Activated CD8-positive, alpha-beta T cell treated with anti-CD3 and anti-CD28 coated beads for 36 hours (primary cell): ENCODE measurements around the gene TLE7. TPM values are rescaled to one million over a fixed set of nuclear protein-coding genes. Genes with fewer than 3 reads are reported as not detected.

Experiments
- ATAC-seq: fragments of 200-7000 bp; cut with Tn5 transposase; one replicate; pipeline ENCODE4 v1.10.0; 2021; ENCODE audit warnings: mild to moderate bottlenecking, moderate library complexity
- CTCF ChIA-PET: fragments of 350-600 bp; sonication (Branson Sonifier 250); formaldehyde crosslinking; loops from one replicate; lab custom pipeline; 2021; ENCODE audit warnings: antibody characterized with exemption; lab: Charles Lee
- POLR2A ChIA-PET: fragments of 350-600 bp; sonication (Branson Sonifier 250); formaldehyde crosslinking; loops from one replicate; lab custom pipeline; 2021; ENCODE audit warnings: antibody characterized with exemption; lab: Charles Lee
- DNase-seq: peaks from one replicate; pipeline ENCODE4 v3.0.0-alpha.2; 2020
- H3K27ac Mint-ChIP-seq: one replicate; pipeline ENCODE4 v1.8.0; 2021; ENCODE audit warnings: mild to moderate bottlenecking, mixed read lengths
- H3K27me3 Mint-ChIP-seq: one replicate; pipeline ENCODE4 v1.8.0; 2021; ENCODE audit warnings: mixed read lengths
- H3K36me3 Mint-ChIP-seq: one replicate; pipeline ENCODE4 v1.8.0; 2021; ENCODE audit warnings: low read depth, mixed read lengths
- H3K4me1 Mint-ChIP-seq: one replicate; pipeline ENCODE4 v1.8.0; 2021; ENCODE audit warnings: low read depth, mixed read lengths
- H3K4me3 Mint-ChIP-seq: one replicate; pipeline ENCODE4 v1.8.0; 2021; ENCODE audit warnings: mild to moderate bottlenecking, moderate library complexity, mixed read lengths
- H3K9me3 Mint-ChIP-seq: one replicate; pipeline ENCODE4 v1.8.0; 2021; ENCODE audit warnings: mixed read lengths
- intact Hi-C: fragments of 100-400 bp; cut with micrococcal nuclease; formaldehyde crosslinking; loops from one replicate; pipeline ENCODE4 v1.10.0; 2022
- total RNA-seq, 2 experiments: library from RNA; stranded (reverse); gene quantifications; one replicate each; pipeline ENCODE4 v1.2.3, GENCODE V29; 2021
- TF ChIP-seq, protein P1 (sequence below): fragments of 200-600 bp; IDR thresholded peaks from one replicate; pipeline ENCODE4 v1.8.0; 2022; ENCODE audit warnings: antibody characterized with exemption, mild to moderate bottlenecking

The TLE7 gene
- total RNA-seq, 2 experiments from 2014 or later = not detected

DNA sequence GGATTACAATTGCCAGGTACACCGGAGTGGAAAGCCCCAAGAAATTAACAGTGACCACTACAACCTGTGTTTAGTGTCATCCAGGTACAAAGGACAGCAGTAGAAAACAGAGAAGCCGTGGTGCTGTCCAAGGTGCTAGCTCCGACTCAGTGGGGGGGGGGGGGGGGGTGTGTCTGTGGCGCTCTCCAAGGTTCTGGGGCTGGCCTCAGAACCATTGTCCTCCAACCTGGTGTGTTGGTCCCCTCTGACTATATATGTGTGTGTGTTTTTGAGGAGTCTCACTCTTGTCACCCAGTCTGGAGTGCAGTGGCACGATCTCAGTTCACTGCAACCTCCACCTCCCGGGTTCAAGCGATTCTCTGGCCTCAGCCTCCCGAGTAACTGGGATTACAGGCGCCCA is 26.0 kb upstream of the TLE7 start:
- ChIA-PET POLR2A (interaction anchor here (0.6 kb wide), 1 partner anchor 361 kb away, joined by 3 read pairs; no protein-coding TSS in a partner anchor), CTCF (interaction anchor here (3.0 kb wide), 1 partner anchor 32 kb away, joined by 10 read pairs; no protein-coding TSS in a partner anchor)
- intact Hi-C loops = no loop called here
- H3K36me3 Mint-ChIP-seq = no peaks in the 10 kb centered on the region
- TF ChIP-seq, protein P1, sequence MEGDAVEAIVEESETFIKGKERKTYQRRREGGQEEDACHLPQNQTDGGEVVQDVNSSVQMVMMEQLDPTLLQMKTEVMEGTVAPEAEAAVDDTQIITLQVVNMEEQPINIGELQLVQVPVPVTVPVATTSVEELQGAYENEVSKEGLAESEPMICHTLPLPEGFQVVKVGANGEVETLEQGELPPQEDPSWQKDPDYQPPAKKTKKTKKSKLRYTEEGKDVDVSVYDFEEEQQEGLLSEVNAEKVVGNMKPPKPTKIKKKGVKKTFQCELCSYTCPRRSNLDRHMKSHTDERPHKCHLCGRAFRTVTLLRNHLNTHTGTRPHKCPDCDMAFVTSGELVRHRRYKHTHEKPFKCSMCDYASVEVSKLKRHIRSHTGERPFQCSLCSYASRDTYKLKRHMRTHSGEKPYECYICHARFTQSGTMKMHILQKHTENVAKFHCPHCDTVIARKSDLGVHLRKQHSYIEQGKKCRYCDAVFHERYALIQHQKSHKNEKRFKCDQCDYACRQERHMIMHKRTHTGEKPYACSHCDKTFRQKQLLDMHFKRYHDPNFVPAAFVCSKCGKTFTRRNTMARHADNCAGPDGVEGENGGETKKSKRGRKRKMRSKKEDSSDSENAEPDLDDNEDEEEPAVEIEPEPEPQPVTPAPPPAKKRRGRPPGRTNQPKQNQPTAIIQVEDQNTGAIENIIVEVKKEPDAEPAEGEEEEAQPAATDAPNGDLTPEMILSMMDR = no peak
- no peak overlapping the region for H3K4me3 Mint-ChIP-seq
- no peak overlapping the region for H3K27ac Mint-ChIP-seq
- ATAC-seq (peak; percentile 68), DNase-seq (peak; percentile 45)
- H3K27me3 Mint-ChIP-seq = no peaks in the 10 kb centered on the region
- peaks cover 5% of the 10 kb centered on the region for H3K4me1 Mint-ChIP-seq
- no peaks in the 10 kb centered on the region for H3K9me3 Mint-ChIP-seq

GRCh38 chr16:71464231-71464630 is 22.4 kb upstream of the TLE7 start:
- ChIA-PET POLR2A (interaction anchor here (0.6 to 1.0 kb wide), 3 partner anchors 10 to 86 kb away, joined by 3 read pairs; no protein-coding TSS in a partner anchor), CTCF (interaction anchor here (1.0 to 5.1 kb wide), 6 partner anchors 20 to 147 kb away, joined by 3 to 23 read pairs (median 3); no protein-coding TSS in a partner anchor)
- Mint-ChIP-seq H3K4me3 (no peak overlapping the region), H3K27ac (no peak overlapping the region), H3K36me3 (peaks cover 6% of the 10 kb centered on the region), H3K4me1 (peaks cover 22% of the 10 kb centered on the region), H3K9me3 (no peaks in the 10 kb centered on the region), H3K27me3 (no peaks in the 10 kb centered on the region)
- ATAC-seq (no peak), DNase-seq (no peak)
- intact Hi-C loops = no loop called here
- TF ChIP-seq, protein P1 = no peak

GRCh38 chr16:71461686-71462648 is 20.1 kb upstream of the TLE7 start, which contains the start of gene ZNF23:
Gene ZNF23 (minus strand): TSS chr16:71462247. CDS start chr16:71456796, 5,451 bp downstream.
- peaks cover 6% of the 10 kb centered on the region for H3K36me3 Mint-ChIP-seq
- H3K4me1 Mint-ChIP-seq = peaks cover 22% of the 10 kb centered on the region
- POLR2A ChIA-PET = interaction anchor here (1.0 to 1.5 kb wide), 5 partner anchors 11 to 36 kb away, joined by 3 to 17 read pairs (median 4); no protein-coding TSS in a partner anchor
- intact Hi-C loops = loop anchor here (1.0 kb wide), 1 partner anchor 22 kb away; no protein-coding TSS in a partner anchor
- H3K27ac Mint-ChIP-seq = peak within 1 kb of the TSS; percentile 94
- TF ChIP-seq, protein P1 = peak; percentile 32
- DNase-seq (peak; percentile 80), ATAC-seq (peak; percentile 99)
- no peaks in the 10 kb centered on the region for H3K9me3 Mint-ChIP-seq
- CTCF ChIA-PET = interaction anchor here (0.6 to 5.1 kb wide), 7 partner anchors 14 to 774 kb away, joined by 3 to 23 read pairs (median 4); no protein-coding TSS in a partner anchor
- no peaks in the 10 kb centered on the region for H3K27me3 Mint-ChIP-seq
- H3K4me3 Mint-ChIP-seq = peak within 1 kb of the TSS; percentile 80

DNA sequence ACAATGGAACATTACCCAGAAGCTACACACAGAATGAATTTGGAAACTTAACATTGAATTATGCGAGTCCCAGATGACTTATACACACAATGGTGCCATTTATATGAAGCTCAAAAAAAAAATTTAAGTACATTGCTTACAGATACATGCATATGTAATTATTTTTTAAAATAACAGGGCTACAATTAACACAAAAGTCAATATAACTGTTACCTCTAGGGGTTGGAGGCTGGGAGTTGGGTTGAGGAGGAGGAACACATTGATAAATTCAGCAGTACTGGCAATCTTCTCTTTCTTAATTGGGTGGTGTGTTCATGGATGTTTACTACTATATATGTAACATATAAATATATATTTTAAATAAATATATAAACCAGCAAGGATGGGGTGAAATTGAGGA is 19.1 kb upstream of the TLE7 start:
- H3K36me3 Mint-ChIP-seq = peaks cover 14% of the 10 kb centered on the region
- TF ChIP-seq, protein P1 = no peak
- CTCF ChIA-PET = interaction anchor here (0.8 to 5.1 kb wide), 3 partner anchors 18 to 38 kb away, joined by 3 to 23 read pairs (median 3); no protein-coding TSS in a partner anchor
- H3K27ac Mint-ChIP-seq = peak overlapping the region; percentile 94
- POLR2A ChIA-PET = no interaction called here
- ATAC-seq (no peak), DNase-seq (no peak)
- H3K9me3 Mint-ChIP-seq = no peaks in the 10 kb centered on the region
- H3K27me3 Mint-ChIP-seq = no peaks in the 10 kb centered on the region
- intact Hi-C loops = no loop called here
- peak overlapping the region; percentile 80 for H3K4me3 Mint-ChIP-seq
- peaks cover 22% of the 10 kb centered on the region for H3K4me1 Mint-ChIP-seq
